GM12878 (cell line): ENCODE results near the gene WNK1. TPM values are rescaled to one million over a fixed set of nuclear protein-coding genes. Genes with fewer than 3 reads are reported as not detected.

Experiments used
- CEBPB ChIP-seq, 2 experiments: fragments of 150-350 bp in 1 of 2; IDR thresholded peaks; 2 replicates each; pipeline ENCODE4 v1.6.1; 2012 to 2014; ENCODE audit warnings: low read depth in 2 of 2, low read length in 2 of 2, borderline replicate concordance in 1 of 2, inconsistent platforms in 1 of 2
- CHD4 ChIP-seq: fragments of 200-600 bp; sonication (generic); IDR thresholded peaks from 2 replicates; pipeline ENCODE4 v1.6.1; 2016; ENCODE audit warnings: mild to moderate bottlenecking
- EP300 ChIP-seq, 2 experiments: fragments of 150-350 bp in 1 of 2; IDR thresholded peaks; 2 replicates each; pipeline ENCODE4 v1.6.1; 2011 to 2012; ENCODE audit warnings: low read depth in 2 of 2, low read length in 2 of 2, borderline replicate concordance in 1 of 2, improper control_type of control experiment in 1 of 2, inconsistent platforms in 1 of 2; ENCODE audit not compliant: control insufficient read depth in 1 of 2
- ETV6 ChIP-seq, 2 experiments: fragments of 450-650 bp in 1 of 2; IDR thresholded peaks in 1 of 2; conservative IDR thresholded peaks in 1 of 2; 2 replicates each; pipeline ENCODE4 v1.6.1; 2014; ENCODE audit warnings: antibody characterized with exemption in 1 of 2, borderline replicate concordance in 1 of 2, low read depth in 1 of 2, mild to moderate bottlenecking in 1 of 2, moderate library complexity in 1 of 2
- MEF2A ChIP-seq: IDR thresholded peaks from 2 replicates; pipeline ENCODE4 v1.6.1; 2011; ENCODE audit warnings: low read depth, mild to moderate bottlenecking, low read length, moderate library complexity; ENCODE audit not compliant: insufficient read depth
- PAX5 ChIP-seq: IDR thresholded peaks from 2 replicates; pipeline ENCODE4 v1.6.1; 2011; ENCODE audit warnings: low read depth, low read length, borderline replicate concordance
- SMC3 ChIP-seq: IDR thresholded peaks from 2 replicates; pipeline ENCODE4 v1.6.1; 2011; ENCODE audit warnings: low read length, improper control_type of control experiment, borderline replicate concordance
- SREBF1 ChIP-seq: IDR thresholded peaks from 2 replicates; pipeline ENCODE4 v1.6.1; 2012; ENCODE audit warnings: mild to moderate bottlenecking, low read length
- TARDBP ChIP-seq: IDR thresholded peaks from 2 replicates; pipeline ENCODE4 v1.6.1; 2016; ENCODE audit warnings: borderline replicate concordance
- ZZZ3 ChIP-seq: IDR thresholded peaks from 2 replicates; pipeline ENCODE4 v1.6.1; 2011; ENCODE audit warnings: low read depth; ENCODE audit not compliant: control insufficient read depth, insufficient read length
- polyA plus RNA-seq, 11 experiments: library from polyadenylated mRNA; depleted of rRNA in 4 of 11; unstranded in 6 of 11; stranded (reverse) in 5 of 11; fragments of >200 nt; fragmentation: Nextera tagmentation in 4 of 11; fragmentation: Illumina TruSeq in 1 of 11; extraction: Ambion mirVana in 4 of 11; extraction: Trizol in 1 of 11; gene quantifications; 1 replicate in 1 of 11; 2 replicates in 10 of 11; pipeline versions ENCODE4 v1.2.1 to v1.2.3, GENCODE V29; 2011 to 2016; ENCODE audit warnings: inconsistent platforms in 2 of 11, missing spikeins in 2 of 11, low read depth in 1 of 11
- total RNA-seq, 4 experiments: library from RNA; depleted of rRNA in 3 of 4; stranded (reverse); fragments of >200 nt in 3 of 4; fragmentation: Illumina TruSeq in 1 of 4; extraction: Trizol in 1 of 4; gene quantifications; 2 replicates each; pipeline versions ENCODE4 v1.2.1 to v1.2.3, GENCODE V29; 2013 to 2021
- TF ChIP-seq, protein P1 (sequence below): fragments of 450-650 bp; formaldehyde crosslinking; IDR thresholded peaks from 2 replicates; pipeline ENCODE4 v1.4.0; 2020; ENCODE audit warnings: mild to moderate bottlenecking, moderate library complexity
- TF ChIP-seq, protein P2 (sequence below): fragments of 450-650 bp; IDR thresholded peaks from 2 replicates; pipeline ENCODE4 v1.6.1; 2017; ENCODE audit warnings: mild to moderate bottlenecking, moderate library complexity
- TF ChIP-seq, protein P3 (sequence below): fragments of 450-650 bp; conservative IDR thresholded peaks from 2 replicates; pipeline ENCODE4 v1.6.1; 2017; ENCODE audit warnings: mild to moderate bottlenecking, moderate library complexity
- TF ChIP-seq, protein P4 (sequence below): IDR thresholded peaks from 2 replicates; pipeline ENCODE4 v1.6.1; 2012; ENCODE audit warnings: mild to moderate bottlenecking, low read depth, low read length

The WNK1 gene
- total and polyA plus RNA-seq, 10 of the 15 experiments (the other 5 are each of a cell fraction or from before 2014, with no cell fraction given), result 9.6 to 151 (median 86.6) TPM

DNA sequence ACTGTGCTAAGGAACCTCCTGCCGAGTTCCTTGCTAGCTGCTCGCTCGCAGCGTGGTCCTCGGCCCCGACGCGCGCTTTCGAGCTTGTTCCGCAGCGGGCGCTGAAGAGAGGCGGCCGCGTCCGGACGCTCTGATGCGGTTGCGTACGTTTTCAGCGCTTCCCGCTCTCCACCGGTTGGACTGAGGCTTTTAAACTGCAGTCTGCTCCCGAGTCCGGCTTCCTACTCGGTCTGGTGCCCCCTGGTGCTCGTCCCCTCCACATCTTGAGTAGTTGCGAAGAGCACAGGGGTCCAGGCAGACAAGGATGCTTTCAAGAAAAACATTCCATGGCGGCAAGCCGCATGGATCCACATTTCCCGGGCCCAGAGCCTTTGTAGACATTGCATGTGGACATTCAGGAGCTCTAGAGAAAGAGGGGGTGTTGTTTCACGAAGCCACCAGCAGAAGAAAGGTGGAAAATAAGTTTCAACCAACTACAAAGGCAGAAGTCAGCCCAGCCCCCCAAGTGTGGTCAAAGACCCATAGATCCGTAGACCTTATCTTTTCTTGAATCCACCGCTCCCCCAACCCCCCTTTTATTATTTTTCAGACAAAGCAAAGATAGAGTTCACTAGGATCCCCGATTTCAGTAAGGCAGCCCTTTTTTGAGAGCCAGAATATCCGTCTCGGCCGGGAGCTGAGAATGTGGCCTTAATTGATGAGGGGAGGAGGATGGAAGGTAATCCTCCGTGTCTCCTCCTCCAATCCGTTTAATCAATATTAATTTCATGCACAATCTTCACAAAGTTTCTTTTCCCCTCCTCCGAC, 984 bp upstream of the WNK1 start (continued):
- TF ChIP-seq, protein P1, sequence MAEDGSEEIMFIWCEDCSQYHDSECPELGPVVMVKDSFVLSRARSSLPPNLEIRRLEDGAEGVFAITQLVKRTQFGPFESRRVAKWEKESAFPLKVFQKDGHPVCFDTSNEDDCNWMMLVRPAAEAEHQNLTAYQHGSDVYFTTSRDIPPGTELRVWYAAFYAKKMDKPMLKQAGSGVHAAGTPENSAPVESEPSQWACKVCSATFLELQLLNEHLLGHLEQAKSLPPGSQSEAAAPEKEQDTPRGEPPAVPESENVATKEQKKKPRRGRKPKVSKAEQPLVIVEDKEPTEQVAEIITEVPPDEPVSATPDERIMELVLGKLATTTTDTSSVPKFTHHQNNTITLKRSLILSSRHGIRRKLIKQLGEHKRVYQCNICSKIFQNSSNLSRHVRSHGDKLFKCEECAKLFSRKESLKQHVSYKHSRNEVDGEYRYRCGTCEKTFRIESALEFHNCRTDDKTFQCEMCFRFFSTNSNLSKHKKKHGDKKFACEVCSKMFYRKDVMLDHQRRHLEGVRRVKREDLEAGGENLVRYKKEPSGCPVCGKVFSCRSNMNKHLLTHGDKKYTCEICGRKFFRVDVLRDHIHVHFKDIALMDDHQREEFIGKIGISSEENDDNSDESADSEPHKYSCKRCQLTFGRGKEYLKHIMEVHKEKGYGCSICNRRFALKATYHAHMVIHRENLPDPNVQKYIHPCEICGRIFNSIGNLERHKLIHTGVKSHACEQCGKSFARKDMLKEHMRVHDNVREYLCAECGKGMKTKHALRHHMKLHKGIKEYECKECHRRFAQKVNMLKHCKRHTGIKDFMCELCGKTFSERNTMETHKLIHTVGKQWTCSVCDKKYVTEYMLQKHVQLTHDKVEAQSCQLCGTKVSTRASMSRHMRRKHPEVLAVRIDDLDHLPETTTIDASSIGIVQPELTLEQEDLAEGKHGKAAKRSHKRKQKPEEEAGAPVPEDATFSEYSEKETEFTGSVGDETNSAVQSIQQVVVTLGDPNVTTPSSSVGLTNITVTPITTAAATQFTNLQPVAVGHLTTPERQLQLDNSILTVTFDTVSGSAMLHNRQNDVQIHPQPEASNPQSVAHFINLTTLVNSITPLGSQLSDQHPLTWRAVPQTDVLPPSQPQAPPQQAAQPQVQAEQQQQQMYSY (CRISPR knock-in tag), result no peak
- TF ChIP-seq SREBF1, result 0 out of 2 replicates have a peak, but pooled peaks have one; percentile 52
- TF ChIP-seq, protein P2, sequence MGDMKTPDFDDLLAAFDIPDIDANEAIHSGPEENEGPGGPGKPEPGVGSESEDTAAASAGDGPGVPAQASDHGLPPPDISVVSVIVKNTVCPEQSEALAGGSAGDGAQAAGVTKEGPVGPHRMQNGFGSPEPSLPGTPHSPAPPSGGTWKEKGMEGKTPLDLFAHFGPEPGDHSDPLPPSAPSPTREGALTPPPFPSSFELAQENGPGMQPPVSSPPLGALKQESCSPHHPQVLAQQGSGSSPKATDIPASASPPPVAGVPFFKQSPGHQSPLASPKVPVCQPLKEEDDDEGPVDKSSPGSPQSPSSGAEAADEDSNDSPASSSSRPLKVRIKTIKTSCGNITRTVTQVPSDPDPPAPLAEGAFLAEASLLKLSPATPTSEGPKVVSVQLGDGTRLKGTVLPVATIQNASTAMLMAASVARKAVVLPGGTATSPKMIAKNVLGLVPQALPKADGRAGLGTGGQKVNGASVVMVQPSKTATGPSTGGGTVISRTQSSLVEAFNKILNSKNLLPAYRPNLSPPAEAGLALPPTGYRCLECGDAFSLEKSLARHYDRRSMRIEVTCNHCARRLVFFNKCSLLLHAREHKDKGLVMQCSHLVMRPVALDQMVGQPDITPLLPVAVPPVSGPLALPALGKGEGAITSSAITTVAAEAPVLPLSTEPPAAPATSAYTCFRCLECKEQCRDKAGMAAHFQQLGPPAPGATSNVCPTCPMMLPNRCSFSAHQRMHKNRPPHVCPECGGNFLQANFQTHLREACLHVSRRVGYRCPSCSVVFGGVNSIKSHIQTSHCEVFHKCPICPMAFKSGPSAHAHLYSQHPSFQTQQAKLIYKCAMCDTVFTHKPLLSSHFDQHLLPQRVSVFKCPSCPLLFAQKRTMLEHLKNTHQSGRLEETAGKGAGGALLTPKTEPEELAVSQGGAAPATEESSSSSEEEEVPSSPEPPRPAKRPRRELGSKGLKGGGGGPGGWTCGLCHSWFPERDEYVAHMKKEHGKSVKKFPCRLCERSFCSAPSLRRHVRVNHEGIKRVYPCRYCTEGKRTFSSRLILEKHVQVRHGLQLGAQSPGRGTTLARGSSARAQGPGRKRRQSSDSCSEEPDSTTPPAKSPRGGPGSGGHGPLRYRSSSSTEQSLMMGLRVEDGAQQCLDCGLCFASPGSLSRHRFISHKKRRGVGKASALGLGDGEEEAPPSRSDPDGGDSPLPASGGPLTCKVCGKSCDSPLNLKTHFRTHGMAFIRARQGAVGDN, result peak; percentile 99
- TF ChIP-seq CEBPB (IDR thresholded peaks at IDR 0.05; ENCODE audit: borderline replicate concordance in 1 of 2, low read depth in 2 of 2, low read length in 2 of 2), result no peak
- peak in 1 of 2 experiments; percentile 43; a peak in 1 of 4 replicates for TF ChIP-seq ETV6 (conservative IDR thresholded peaks at IDR 0.05 in 1 of 2, IDR thresholded peaks at IDR 0.05 in 1 of 2; ENCODE audit: borderline replicate concordance in 1 of 2, low read depth in 1 of 2)
- TF ChIP-seq TARDBP, result peak; percentile 71; the same call in 1 of the 2 replicates
- TF ChIP-seq, protein P3, sequence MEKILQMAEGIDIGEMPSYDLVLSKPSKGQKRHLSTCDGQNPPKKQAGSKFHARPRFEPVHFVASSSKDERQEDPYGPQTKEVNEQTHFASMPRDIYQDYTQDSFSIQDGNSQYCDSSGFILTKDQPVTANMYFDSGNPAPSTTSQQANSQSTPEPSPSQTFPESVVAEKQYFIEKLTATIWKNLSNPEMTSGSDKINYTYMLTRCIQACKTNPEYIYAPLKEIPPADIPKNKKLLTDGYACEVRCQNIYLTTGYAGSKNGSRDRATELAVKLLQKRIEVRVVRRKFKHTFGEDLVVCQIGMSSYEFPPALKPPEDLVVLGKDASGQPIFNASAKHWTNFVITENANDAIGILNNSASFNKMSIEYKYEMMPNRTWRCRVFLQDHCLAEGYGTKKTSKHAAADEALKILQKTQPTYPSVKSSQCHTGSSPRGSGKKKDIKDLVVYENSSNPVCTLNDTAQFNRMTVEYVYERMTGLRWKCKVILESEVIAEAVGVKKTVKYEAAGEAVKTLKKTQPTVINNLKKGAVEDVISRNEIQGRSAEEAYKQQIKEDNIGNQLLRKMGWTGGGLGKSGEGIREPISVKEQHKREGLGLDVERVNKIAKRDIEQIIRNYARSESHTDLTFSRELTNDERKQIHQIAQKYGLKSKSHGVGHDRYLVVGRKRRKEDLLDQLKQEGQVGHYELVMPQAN, result 0 out of 2 replicates have a peak, but pooled peaks have one; percentile 53
- no peak for TF ChIP-seq CHD4
- no peak for TF ChIP-seq EP300 (IDR thresholded peaks at IDR 0.05; ENCODE audit: borderline replicate concordance in 1 of 2, control insufficient read depth in 1 of 2, low read depth in 2 of 2, low read length in 2 of 2)
- TF ChIP-seq, protein P4, sequence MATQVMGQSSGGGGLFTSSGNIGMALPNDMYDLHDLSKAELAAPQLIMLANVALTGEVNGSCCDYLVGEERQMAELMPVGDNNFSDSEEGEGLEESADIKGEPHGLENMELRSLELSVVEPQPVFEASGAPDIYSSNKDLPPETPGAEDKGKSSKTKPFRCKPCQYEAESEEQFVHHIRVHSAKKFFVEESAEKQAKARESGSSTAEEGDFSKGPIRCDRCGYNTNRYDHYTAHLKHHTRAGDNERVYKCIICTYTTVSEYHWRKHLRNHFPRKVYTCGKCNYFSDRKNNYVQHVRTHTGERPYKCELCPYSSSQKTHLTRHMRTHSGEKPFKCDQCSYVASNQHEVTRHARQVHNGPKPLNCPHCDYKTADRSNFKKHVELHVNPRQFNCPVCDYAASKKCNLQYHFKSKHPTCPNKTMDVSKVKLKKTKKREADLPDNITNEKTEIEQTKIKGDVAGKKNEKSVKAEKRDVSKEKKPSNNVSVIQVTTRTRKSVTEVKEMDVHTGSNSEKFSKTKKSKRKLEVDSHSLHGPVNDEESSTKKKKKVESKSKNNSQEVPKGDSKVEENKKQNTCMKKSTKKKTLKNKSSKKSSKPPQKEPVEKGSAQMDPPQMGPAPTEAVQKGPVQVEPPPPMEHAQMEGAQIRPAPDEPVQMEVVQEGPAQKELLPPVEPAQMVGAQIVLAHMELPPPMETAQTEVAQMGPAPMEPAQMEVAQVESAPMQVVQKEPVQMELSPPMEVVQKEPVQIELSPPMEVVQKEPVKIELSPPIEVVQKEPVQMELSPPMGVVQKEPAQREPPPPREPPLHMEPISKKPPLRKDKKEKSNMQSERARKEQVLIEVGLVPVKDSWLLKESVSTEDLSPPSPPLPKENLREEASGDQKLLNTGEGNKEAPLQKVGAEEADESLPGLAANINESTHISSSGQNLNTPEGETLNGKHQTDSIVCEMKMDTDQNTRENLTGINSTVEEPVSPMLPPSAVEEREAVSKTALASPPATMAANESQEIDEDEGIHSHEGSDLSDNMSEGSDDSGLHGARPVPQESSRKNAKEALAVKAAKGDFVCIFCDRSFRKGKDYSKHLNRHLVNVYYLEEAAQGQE, result no peak
- TF ChIP-seq MEF2A, result peak; percentile 62; the same call in 1 of the 2 replicates
- peak; percentile 85 for TF ChIP-seq SMC3
- TF ChIP-seq ZZZ3, result no peak
- no peak for TF ChIP-seq PAX5
